OCI-LY1 (cell line): Measurements from ENCODE around the gene UBE2S.

Experiments
- H2AFZ ChIP-seq: fragments of 200-600 bp; sonication (generic), shearing (Covaris generic); 2 replicates; pipeline ENCODE4 v1.6.0; 2014; ENCODE audit warnings: antibody characterized with exemption, mild to moderate bottlenecking, low read length
- H3F3A ChIP-seq: fragments of 200-600 bp; sonication (generic), shearing (Covaris generic); 2 replicates; pipeline ENCODE4 v1.6.0; 2014; ENCODE audit warnings: mild to moderate bottlenecking, antibody characterized with exemption, low read length, moderate library complexity; ENCODE audit not compliant: insufficient read depth
- H3K27ac ChIP-seq: fragments of 200-600 bp; sonication (generic); 2 replicates; pipeline ENCODE4 v1.5.1; 2014; ENCODE audit warnings: low read length, mixed run types, mild to moderate bottlenecking, low read depth; ENCODE audit not compliant: poor library complexity, severe bottlenecking
- H3K27me3 ChIP-seq: fragments of 200-600 bp; sonication (generic); 2 replicates; pipeline ENCODE4 v1.6.0; 2014; ENCODE audit warnings: antibody characterized with exemption, mild to moderate bottlenecking, low read length, moderate library complexity; ENCODE audit not compliant: insufficient read depth
- H3K36me3 ChIP-seq: fragments of 200-600 bp; sonication (generic); 2 replicates; pipeline ENCODE4 v1.6.1; 2014; ENCODE audit warnings: mild to moderate bottlenecking, antibody characterized with exemption, low read length, moderate library complexity, mixed read lengths; ENCODE audit not compliant: insufficient read depth
- H3K4me1 ChIP-seq: fragments of 200-600 bp; sonication (generic); 2 replicates; pipeline ENCODE4 v1.5.1; 2014; ENCODE audit warnings: mild to moderate bottlenecking, low read length, moderate library complexity; ENCODE audit not compliant: insufficient read depth, severe bottlenecking
- H3K4me2 ChIP-seq: fragments of 200-600 bp; sonication (generic), shearing (Covaris generic); 2 replicates; pipeline ENCODE4 v1.6.1; 2014; ENCODE audit warnings: low read length
- H3K4me3 ChIP-seq: fragments of 200-600 bp; sonication (generic); 2 replicates; pipeline ENCODE4 v1.5.1; 2014; ENCODE audit warnings: low read length, low read depth, mild to moderate bottlenecking, mixed read lengths; ENCODE audit not compliant: poor library complexity, severe bottlenecking
- H3K79me2 ChIP-seq: fragments of 200-600 bp; shearing (Covaris generic); 2 replicates; pipeline ENCODE4 v1.6.1; 2016; ENCODE audit warnings: mixed run types, low read length, mixed read lengths; ENCODE audit not compliant: insufficient read depth
- H3K9ac ChIP-seq: fragments of 200-600 bp; sonication (generic), shearing (Covaris generic); 2 replicates; pipeline ENCODE4 v1.6.1; 2014; ENCODE audit warnings: mild to moderate bottlenecking, low read length, mixed read lengths
- H3K9me2 ChIP-seq: fragments of 200-600 bp; sonication (generic), shearing (Covaris generic); 2 replicates; pipeline ENCODE4 v1.6.1; 2014; ENCODE audit warnings: low read depth, mild to moderate bottlenecking, low read length, mixed read lengths
- H3K9me3 ChIP-seq: fragments of 200-600 bp; shearing (Covaris generic); 2 replicates; pipeline ENCODE4 v1.6.1; 2014; ENCODE audit warnings: low read length, mixed read lengths
- H4K20me1 ChIP-seq: fragments of 200-600 bp; sonication (generic), shearing (Covaris generic); 2 replicates; pipeline ENCODE4 v1.6.0; 2016; ENCODE audit warnings: mild to moderate bottlenecking, low read length; ENCODE audit not compliant: insufficient read depth
- CTCF ChIP-seq: fragments of 200-600 bp; sonication (generic), shearing (Covaris generic); IDR thresholded peaks from 2 replicates; pipeline ENCODE4 v1.5.1; 2017; ENCODE audit warnings: mild to moderate bottlenecking, antibody characterized with exemption, low read length, moderate library complexity, mixed read lengths
- EZH2 ChIP-seq: fragments of 200-600 bp; sonication (generic), shearing (Covaris generic); IDR thresholded peaks from 2 replicates; pipeline ENCODE4 v1.8.0; 2017; ENCODE audit warnings: borderline replicate concordance, mixed run types, mild to moderate bottlenecking, antibody characterized with exemption, low read length, moderate library complexity, mixed read lengths

The UBE2S gene

GRCh38 chr19:55366790-55367189, 40.8 kb downstream of the UBE2S start:
- Histone ChIP-seq H3K4me1 (peaks cover 4% of the 10 kb centered on the region), H3K4me2 (no peak overlapping the region), H3K27ac (no peak overlapping the region), H3K9me2 (no peaks in the 10 kb centered on the region), H4K20me1 (no peaks in the 10 kb centered on the region), H3K36me3 (no peaks in the 10 kb centered on the region), H3K79me2 (no peaks in the 10 kb centered on the region), H3K27me3 (peaks cover 9% of the 10 kb centered on the region; the same call in 1 of the 2 replicates), H3F3A (no peaks in the 10 kb centered on the region), H3K4me3 (no peak overlapping the region), H3K9me3 (no peaks in the 10 kb centered on the region), H3K9ac (no peak overlapping the region), H2AFZ (no peak overlapping the region)
- TF ChIP-seq CTCF (no peak), EZH2 (no peak)

- Histone ChIP-seq H3K36me3 (no peaks in the 10 kb centered on the region), H3F3A (no peaks in the 10 kb centered on the region), H3K79me2 (no peaks in the 10 kb centered on the region), H3K9me3 (no peaks in the 10 kb centered on the region), H3K9ac (no peak overlapping the region), H3K27me3 (peaks cover 9% of the 10 kb centered on the region; the same call in 1 of the 2 replicates), H4K20me1 (no peaks in the 10 kb centered on the region), H3K4me1 (peaks cover 4% of the 10 kb centered on the region), H3K27ac (no peak overlapping the region), H2AFZ (no peak overlapping the region), H3K4me2 (no peak overlapping the region), H3K9me2 (no peaks in the 10 kb centered on the region), H3K4me3 (no peak overlapping the region)
- TF ChIP-seq CTCF (no peak), EZH2 (no peak)
These were observed 41.6 kb downstream of the UBE2S start for GRCh38 chr19:55365964-55366363.

- no peak for TF ChIP-seq EZH2
- TF ChIP-seq CTCF, result no peak
- H2AFZ ChIP-seq, result no peak overlapping the region
These were observed 42.3 kb downstream of the UBE2S start for GRCh38 chr19:55365245-55365644.

More at GRCh38 chr19:55365245-55365644, 42.3 kb downstream of the UBE2S start:
- no peaks in the 10 kb centered on the region for H4K20me1 ChIP-seq
- H3K4me2 ChIP-seq, result no peak overlapping the region
- no peaks in the 10 kb centered on the region for H3K9me3 ChIP-seq
- H3K9me2 ChIP-seq, result no peaks in the 10 kb centered on the region
- H3K4me1 ChIP-seq, result peaks cover 4% of the 10 kb centered on the region
- H3K27ac ChIP-seq, result no peak overlapping the region
- H3K27me3 ChIP-seq, result peaks cover 9% of the 10 kb centered on the region; the same call in 1 of the 2 replicates
- no peak overlapping the region for H3K4me3 ChIP-seq
- H3K79me2 ChIP-seq, result no peaks in the 10 kb centered on the region
- no peaks in the 10 kb centered on the region for H3F3A ChIP-seq
- H3K9ac ChIP-seq, result no peak overlapping the region
- H3K36me3 ChIP-seq, result no peaks in the 10 kb centered on the region
